ENCODE results near the gene MTMR2. TPM values are rescaled to one million over a fixed set of nuclear protein-coding genes. Genes with fewer than 3 reads are reported as not detected.

Gene MTMR2
- polyA plus RNA-seq, 1 of the 3 experiments (the other 2 are of a cell fraction), result 8.6 TPM

- DNase-seq, result no peak
- Histone ChIP-seq H3K79me2 (ENCODE audit: insufficient read depth) (peaks cover 46% of the 10 kb centered on the region), H3K4me1 (ENCODE audit: control insufficient read depth in 1 of 2, insufficient read depth in 2 of 2, low read depth in 1 of 2, low read length in 1 of 2) (peaks cover 0 to 13% of the 10 kb centered on the region in 2 experiments; a peak in 2 of 4 replicates), H3K9me3 (no peaks in the 10 kb centered on the region), H3K9ac (no peak overlapping the region), H3F3A (replicated peaks; ENCODE audit: insufficient read depth) (peaks cover 10% of the 10 kb centered on the region), H3K4me2 (no peak overlapping the region), H2AFZ (ENCODE audit: low read depth) (no peak overlapping the region), H3K9me2 (no peaks in the 10 kb centered on the region), H3K27ac (ENCODE audit: low read depth in 2 of 2, low read length in 1 of 2) (no peak overlapping the region), H4K20me1 (ENCODE audit: insufficient read depth) (no peaks in the 10 kb centered on the region), H3K36me3 (replicated peaks in 1 of 2; ENCODE audit: control insufficient read depth in 1 of 2, insufficient read depth in 2 of 2, low read length in 1 of 2) (peaks cover 19 to 34% of the 10 kb centered on the region in 2 experiments), H3K27me3 (ENCODE audit: insufficient read depth) (no peaks in the 10 kb centered on the region), H3K4me3 (ENCODE audit: low read depth in 2 of 2, low read length in 1 of 2) (no peak overlapping the region)
- TF ChIP-seq RXRA (IDR thresholded peaks at IDR 0.05; ENCODE audit: borderline replicate concordance, low read depth), result no peak
- no peak for TF ChIP-seq FOXJ3 (CRISPR knock-in tag; IDR thresholded peaks at IDR 0.05)
- TF ChIP-seq POLR2AphosphoS5 (IDR thresholded peaks at IDR 0.05; ENCODE audit: low read depth, low read length), result no peak
- TF ChIP-seq IRF3 (IDR thresholded peaks at IDR 0.05; ENCODE audit: low read depth, low read length), result no peak
- TF ChIP-seq YY1 (IDR thresholded peaks at IDR 0.05; ENCODE audit: low read depth), result no peak
- TF ChIP-seq TEAD4 (IDR thresholded peaks at IDR 0.05; ENCODE audit: borderline replicate concordance, insufficient read depth), result no peak
- ChIA-PET CTCF (no interaction called here), POLR2A (no interaction called here)
Observed at GRCh38 chr11:95888439-95888838, 35.5 kb downstream of the MTMR2 start.

GRCh38 chr11:95886462-95886861 lies 37.4 kb downstream of the MTMR2 start:
- Histone ChIP-seq H3K9me3 (no peaks in the 10 kb centered on the region), H3F3A (replicated peaks; ENCODE audit: insufficient read depth) (peaks cover 10% of the 10 kb centered on the region), H3K9ac (no peak overlapping the region), H3K27ac (ENCODE audit: low read depth in 2 of 2, low read length in 1 of 2) (no peak overlapping the region), H3K4me1 (ENCODE audit: control insufficient read depth in 1 of 2, insufficient read depth in 2 of 2, low read depth in 1 of 2, low read length in 1 of 2) (peaks cover 0 to 15% of the 10 kb centered on the region in 2 experiments; a peak in 2 of 4 replicates), H3K79me2 (ENCODE audit: insufficient read depth) (peaks cover 45% of the 10 kb centered on the region), H3K27me3 (ENCODE audit: insufficient read depth) (no peaks in the 10 kb centered on the region), H3K9me2 (peaks cover under 1% of the 10 kb centered on the region; the same call in 1 of the 2 replicates), H4K20me1 (ENCODE audit: insufficient read depth) (no peaks in the 10 kb centered on the region), H2AFZ (ENCODE audit: low read depth) (no peak overlapping the region), H3K4me2 (no peak overlapping the region), H3K4me3 (ENCODE audit: low read depth in 2 of 2, low read length in 1 of 2) (no peak overlapping the region), H3K36me3 (replicated peaks in 1 of 2; ENCODE audit: control insufficient read depth in 1 of 2, insufficient read depth in 2 of 2, low read length in 1 of 2) (peaks cover 23 to 47% of the 10 kb centered on the region in 2 experiments)
- CTCF ChIA-PET, result no interaction called here
- 68% methylated on average over 1 of the region's 1 CpG for WGBS (ENCODE audit: low lambda C conversion rate)
- DNase-seq, result no peak
- POLR2A ChIA-PET, result no interaction called here
- TF ChIP-seq GABPA (IDR thresholded peaks at IDR 0.05; ENCODE audit: low read depth) (no peak), ELF1 (IDR thresholded peaks at IDR 0.05) (no peak), RFX5 (IDR thresholded peaks at IDR 0.05; ENCODE audit: low read length) (no peak), USF2 (IDR thresholded peaks at IDR 0.05; ENCODE audit: borderline replicate concordance, low read depth, low read length) (no peak), GATA2 (CRISPR knock-in tag; IDR thresholded peaks at IDR 0.05) (no peak), CTCF (IDR thresholded peaks at IDR 0.05) (no peak), MAX (IDR thresholded peaks at IDR 0.05; ENCODE audit: low read depth) (no peak), TEAD4 (IDR thresholded peaks at IDR 0.05; ENCODE audit: borderline replicate concordance, insufficient read depth) (no peak), FOXJ3 (CRISPR knock-in tag; IDR thresholded peaks at IDR 0.05) (no peak), FOXM1 (IDR thresholded peaks at IDR 0.05; ENCODE audit: low read depth) (no peak), MEF2A (IDR thresholded peaks at IDR 0.05; ENCODE audit: borderline replicate concordance, low read depth) (no peak), USF1 (IDR thresholded peaks at IDR 0.05; ENCODE audit: borderline replicate concordance, low read depth) (no peak), TCF12 (IDR thresholded peaks at IDR 0.05) (no peak), NFIC (IDR thresholded peaks at IDR 0.05; ENCODE audit: borderline replicate concordance) (no peak), SIN3A (IDR thresholded peaks at IDR 0.05; ENCODE audit: borderline replicate concordance, low read depth, low read length) (no peak), CHD2 (IDR thresholded peaks at IDR 0.05; ENCODE audit: low read length, partially characterized antibody) (no peak), RAD21 (IDR thresholded peaks at IDR 0.05; ENCODE audit: low read length) (no peak), EZH2phosphoT487 (IDR thresholded peaks at IDR 0.05; ENCODE audit: borderline replicate concordance, low read depth) (no peak)
